ENCODE results near the gene PDYN.

Gene PDYN

DNA sequence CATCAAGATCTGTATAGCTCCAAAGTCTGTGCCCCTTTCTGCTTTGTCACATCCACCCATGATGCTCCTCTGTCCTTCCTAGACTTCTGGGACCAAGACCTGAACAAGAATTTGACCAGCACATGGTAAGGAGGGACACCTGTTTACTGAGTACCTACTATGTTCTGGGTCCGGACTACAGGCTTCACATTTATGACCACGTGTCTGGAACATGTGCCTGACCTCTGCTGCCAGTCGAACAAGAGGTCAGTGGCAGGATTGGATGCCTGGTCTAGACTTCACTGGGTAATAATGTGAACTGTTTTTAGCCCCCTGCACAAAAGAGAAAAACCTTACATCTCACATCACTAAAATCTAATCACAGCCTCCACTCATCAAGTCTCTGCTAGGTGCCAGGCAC, 7.3 kb upstream of the PDYN start:
- Mint-ChIP-seq H3K27me3 (peaks cover 45% of the 10 kb centered on the region), H3K4me1 (no peaks in the 10 kb centered on the region), H3K9me3 (no peaks in the 10 kb centered on the region), H3K4me3 (no peak overlapping the region), H3K27ac (no peak overlapping the region)
- no peak for ATAC-seq
- no peak for DNase-seq

DNA sequence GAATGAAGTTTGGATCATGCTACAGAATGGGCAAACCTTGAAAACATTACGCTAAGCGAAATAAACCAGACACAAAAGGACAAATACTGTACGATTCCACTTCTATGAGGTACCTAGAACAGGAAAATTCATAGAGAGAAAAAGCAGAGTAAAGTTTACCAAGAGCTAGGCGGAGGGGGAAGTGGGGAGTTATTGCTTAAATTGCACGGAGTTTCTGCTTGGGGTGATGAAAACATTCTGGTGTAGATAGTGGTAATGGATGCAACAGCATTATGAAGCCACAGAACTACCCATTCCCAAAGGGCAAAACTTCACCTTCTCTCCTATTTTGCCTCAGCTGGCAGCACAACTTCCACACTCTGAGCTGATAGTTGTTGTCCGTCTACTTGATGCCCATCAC, 6.4 kb upstream of the PDYN start:
- Mint-ChIP-seq H3K9me3 (no peaks in the 10 kb centered on the region), H3K27me3 (peaks cover 50% of the 10 kb centered on the region), H3K4me1 (no peaks in the 10 kb centered on the region), H3K4me3 (no peak overlapping the region), H3K27ac (no peak overlapping the region)
- DNase-seq (no peak), ATAC-seq (no peak)

DNA sequence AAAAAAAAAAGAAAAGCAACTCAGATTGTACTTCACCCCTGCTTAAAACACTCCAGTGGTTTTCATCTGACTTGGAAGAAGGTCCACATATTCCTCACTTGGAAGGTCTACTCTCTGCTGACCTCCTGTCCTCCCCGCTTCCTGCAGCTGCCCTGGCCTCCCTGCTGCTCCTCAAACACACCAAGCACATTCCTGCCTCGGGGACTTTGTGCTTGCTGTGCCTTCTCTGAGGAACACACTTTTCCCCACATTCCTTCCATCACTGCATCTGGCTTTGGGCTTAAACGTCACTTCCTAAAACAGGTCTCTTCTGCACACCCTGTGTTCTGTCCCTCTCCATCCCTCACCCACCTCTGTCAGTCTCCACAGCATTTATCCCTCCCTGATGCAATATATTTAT, 4.9 kb upstream of the PDYN start:
- H3K4me3 Mint-ChIP-seq: no peak overlapping the region
- no peak for DNase-seq
- H3K9me3 Mint-ChIP-seq: no peaks in the 10 kb centered on the region
- ATAC-seq: no peak
- no peak overlapping the region for H3K27ac Mint-ChIP-seq
- no peaks in the 10 kb centered on the region for H3K4me1 Mint-ChIP-seq
- peaks cover 61% of the 10 kb centered on the region for H3K27me3 Mint-ChIP-seq

GRCh38 chr20:1998193-1998520, 4.3 kb upstream of the PDYN start:
- Mint-ChIP-seq H3K9me3 (no peaks in the 10 kb centered on the region), H3K27ac (no peak overlapping the region), H3K27me3 (peaks cover 66% of the 10 kb centered on the region), H3K4me1 (no peaks in the 10 kb centered on the region), H3K4me3 (no peak overlapping the region)
- no peak for ATAC-seq
- no peak for DNase-seq

GRCh38 chr20:1997483-1998192, 3.8 kb upstream of the PDYN start:
- no peak for DNase-seq
- H3K9me3 Mint-ChIP-seq: no peaks in the 10 kb centered on the region
- H3K4me1 Mint-ChIP-seq: no peaks in the 10 kb centered on the region
- H3K4me3 Mint-ChIP-seq: no peak overlapping the region
- H3K27ac Mint-ChIP-seq: no peak overlapping the region
- ATAC-seq: no peak
- peaks cover 71% of the 10 kb centered on the region for H3K27me3 Mint-ChIP-seq

DNA sequence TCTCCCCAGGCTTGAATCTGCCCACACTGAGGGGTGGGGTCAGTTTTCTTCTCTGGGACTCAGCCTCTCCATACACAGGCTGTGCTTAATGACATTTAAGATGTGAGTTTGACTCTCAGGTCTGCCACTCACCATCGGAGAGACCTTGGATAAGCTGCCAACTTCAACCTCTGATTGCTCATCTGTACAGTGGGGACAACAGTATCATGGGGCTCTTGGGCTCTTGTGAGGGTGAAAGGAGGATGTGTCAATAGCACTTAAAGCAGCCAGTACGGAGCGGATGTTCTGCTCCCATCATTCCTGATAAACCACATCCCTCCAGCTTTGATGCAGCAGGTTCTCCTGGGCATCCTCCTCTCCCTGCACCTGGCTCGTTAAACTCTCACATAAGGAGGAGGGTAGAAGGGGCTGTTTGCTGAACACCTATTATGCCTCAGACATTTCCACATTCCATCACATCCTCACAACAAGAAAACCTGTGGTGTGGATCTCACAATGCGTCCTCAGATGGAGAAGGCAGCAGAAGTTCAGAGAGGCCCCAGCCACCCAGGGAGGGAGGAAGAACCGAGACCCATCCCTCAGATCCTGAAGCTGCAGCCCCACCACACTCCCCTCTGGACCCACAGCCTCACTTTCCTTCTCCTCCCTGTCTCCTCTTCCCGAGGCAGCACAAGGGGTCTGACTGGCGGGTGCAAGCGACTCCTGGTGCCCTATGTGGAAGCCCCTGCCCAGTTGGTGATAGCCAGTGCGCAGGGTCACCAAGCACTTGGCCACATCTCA, 1.9 kb upstream of the PDYN start:
- H3K9me3 Mint-ChIP-seq: no peaks in the 10 kb centered on the region
- no peak overlapping the region for H3K27ac Mint-ChIP-seq
- ATAC-seq: no peak

GRCh38 chr20:1994627-1995026, 769 bp upstream of the PDYN start:
- H3K4me1 Mint-ChIP-seq: no peaks in the 10 kb centered on the region
- no peak overlapping the region for H3K4me3 Mint-ChIP-seq
- no peaks in the 10 kb centered on the region for H3K9me3 Mint-ChIP-seq
- no peak overlapping the region for H3K27ac Mint-ChIP-seq
- ATAC-seq (no peak), DNase-seq (no peak)
- peaks cover 77% of the 10 kb centered on the region for H3K27me3 Mint-ChIP-seq

More for the DNA sequence above, 1.9 kb upstream of the PDYN start:
- Mint-ChIP-seq H3K27me3 (peaks cover 72% of the 10 kb centered on the region), H3K4me3 (no peak overlapping the region), H3K4me1 (no peaks in the 10 kb centered on the region)
- DNase-seq: no peak

DNA sequence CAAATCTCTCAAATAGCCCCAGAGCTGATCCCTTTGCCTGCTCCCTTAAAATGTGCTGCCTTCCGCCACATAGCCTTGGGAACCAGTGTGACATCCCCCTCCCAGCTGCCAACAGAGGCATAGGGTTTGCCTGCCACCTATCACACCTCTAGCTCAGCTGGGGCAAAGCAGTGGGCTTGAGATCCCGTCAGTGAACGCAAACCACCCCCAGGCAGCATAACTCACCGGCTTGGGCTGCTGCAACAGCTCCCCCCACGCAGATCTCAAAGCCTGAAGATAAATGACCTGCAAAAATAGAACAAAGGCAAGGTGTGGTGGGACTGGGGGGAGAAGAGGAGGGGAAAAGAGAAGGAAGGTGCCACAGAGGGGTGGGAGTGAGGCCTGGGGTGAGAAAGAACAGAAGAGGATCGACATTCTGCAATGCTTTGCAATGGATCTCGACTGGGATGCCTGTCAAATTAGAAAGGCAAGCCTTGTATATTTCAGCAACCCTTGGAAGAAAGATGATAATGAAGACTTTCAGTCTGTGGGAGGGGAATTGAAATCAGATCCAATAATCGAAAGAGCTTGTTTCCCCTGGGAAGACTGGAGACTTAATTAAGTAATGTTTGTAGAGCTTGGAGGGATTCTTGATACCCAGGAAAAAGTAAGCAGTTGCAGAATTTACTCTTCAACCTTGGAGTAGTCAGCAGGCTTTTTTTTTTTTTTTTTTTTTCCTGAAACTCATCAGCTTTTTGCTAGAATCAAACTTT, 1.3 kb downstream of the PDYN start:
- H3K4me3 Mint-ChIP-seq: no peak overlapping the region
- no peaks in the 10 kb centered on the region for H3K9me3 Mint-ChIP-seq
- ATAC-seq (no peak), DNase-seq (no peak)
- H3K4me1 Mint-ChIP-seq: no peaks in the 10 kb centered on the region
- H3K27me3 Mint-ChIP-seq: peaks cover 60% of the 10 kb centered on the region
- no peak overlapping the region for H3K27ac Mint-ChIP-seq

DNA sequence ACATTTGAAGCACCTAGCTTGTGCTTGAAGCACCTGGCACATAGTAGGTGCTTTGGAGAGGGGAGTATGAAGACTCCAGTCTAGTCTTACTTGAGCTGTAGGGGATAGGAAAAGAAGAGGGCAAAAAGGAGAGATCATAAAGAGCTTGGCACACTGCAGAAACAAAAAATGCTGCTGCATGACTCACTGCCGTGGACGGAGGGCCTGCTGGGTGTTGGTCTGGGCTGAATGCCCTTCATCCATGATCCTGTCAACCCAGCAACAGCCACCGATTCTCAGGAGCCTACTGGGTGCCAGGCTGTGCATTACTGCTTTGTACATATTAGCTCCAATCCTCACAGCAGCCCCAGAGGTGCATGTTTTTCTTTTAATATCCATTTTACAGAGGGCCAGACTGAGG, 6.0 kb downstream of the PDYN start:
- no peak for ATAC-seq
- no peak overlapping the region for H3K4me3 Mint-ChIP-seq
- H3K27ac Mint-ChIP-seq: no peak overlapping the region
- no peaks in the 10 kb centered on the region for H3K9me3 Mint-ChIP-seq
- peaks cover 49% of the 10 kb centered on the region for H3K27me3 Mint-ChIP-seq
- no peaks in the 10 kb centered on the region for H3K4me1 Mint-ChIP-seq
- no peak for DNase-seq

DNA sequence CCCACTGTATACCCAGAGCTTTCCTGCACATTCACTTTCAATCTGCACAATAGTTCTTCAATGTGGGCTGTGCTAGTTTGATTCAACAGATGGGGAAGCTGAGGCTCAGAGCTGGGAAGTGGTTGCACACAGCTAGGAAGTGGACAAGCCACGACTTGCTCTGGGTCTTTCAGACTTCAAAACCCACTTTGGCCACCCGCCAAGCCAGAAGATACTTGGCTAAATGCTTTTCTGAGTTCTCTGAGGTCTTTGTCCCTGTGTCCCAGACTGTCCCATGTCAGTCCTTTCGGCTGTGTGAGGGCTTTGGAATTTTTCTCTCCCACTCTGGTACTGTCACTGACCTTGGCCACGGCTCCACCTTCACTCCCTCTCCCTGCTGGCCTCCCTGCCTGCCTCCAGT, 10.6 kb downstream of the PDYN start:
- H3K27ac Mint-ChIP-seq: peak overlapping the region in 1 of 2 donors; percentile 20
- H3K9me3 Mint-ChIP-seq: no peaks in the 10 kb centered on the region
- peaks cover 44% of the 10 kb centered on the region for H3K27me3 Mint-ChIP-seq
- no peak for ATAC-seq
- no peak for DNase-seq
- H3K4me3 Mint-ChIP-seq: no peak overlapping the region
- H3K4me1 Mint-ChIP-seq: no peaks in the 10 kb centered on the region

- Mint-ChIP-seq H3K4me1 (no peaks in the 10 kb centered on the region), H3K27ac (peak overlapping the region in 1 of 2 donors; percentile 6), H3K9me3 (no peaks in the 10 kb centered on the region), H3K27me3 (peaks cover 44% of the 10 kb centered on the region), H3K4me3 (no peak overlapping the region)
- no peak for ATAC-seq
- no peak for DNase-seq
Observed at GRCh38 chr20:1982686-1983085, 11.2 kb downstream of the PDYN start.

DNA sequence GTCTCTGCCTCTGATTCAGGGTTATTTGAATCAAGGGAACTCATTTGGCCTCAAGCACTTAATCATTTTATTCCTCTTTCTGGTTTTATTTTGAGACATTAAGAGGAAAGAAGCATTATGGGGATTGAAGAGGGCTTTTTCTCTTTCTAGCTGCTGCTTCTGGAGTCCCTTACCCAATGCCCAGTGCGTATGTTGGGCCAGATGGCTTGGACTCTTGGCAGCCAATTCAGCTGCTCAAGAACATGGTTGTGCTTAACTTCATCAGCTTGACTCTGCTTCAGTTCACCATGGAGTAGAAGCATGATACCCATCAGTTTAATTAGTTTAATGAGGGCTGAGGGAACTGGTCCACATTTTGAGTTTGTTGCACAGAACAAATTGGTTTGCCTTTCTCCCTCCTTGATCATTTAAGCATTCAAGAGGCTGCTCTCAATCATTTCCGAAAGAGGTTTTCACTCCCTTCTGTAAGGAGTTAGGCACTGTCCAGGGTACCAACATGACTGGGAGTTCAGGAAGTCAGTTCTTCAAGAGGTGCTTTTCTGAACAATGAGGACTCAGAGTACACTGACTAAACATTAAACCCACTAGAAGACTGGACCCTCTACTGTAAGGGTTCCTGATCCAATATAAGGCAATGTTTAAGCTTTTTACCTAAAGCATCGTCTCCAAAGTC, 14.6 kb downstream of the PDYN start:
- Mint-ChIP-seq H3K27ac (no peak overlapping the region), H3K4me3 (no peak overlapping the region), H3K27me3 (peaks cover 34% of the 10 kb centered on the region), H3K9me3 (no peaks in the 10 kb centered on the region), H3K4me1 (no peaks in the 10 kb centered on the region)
- ATAC-seq (no peak), DNase-seq (no peak)

DNA sequence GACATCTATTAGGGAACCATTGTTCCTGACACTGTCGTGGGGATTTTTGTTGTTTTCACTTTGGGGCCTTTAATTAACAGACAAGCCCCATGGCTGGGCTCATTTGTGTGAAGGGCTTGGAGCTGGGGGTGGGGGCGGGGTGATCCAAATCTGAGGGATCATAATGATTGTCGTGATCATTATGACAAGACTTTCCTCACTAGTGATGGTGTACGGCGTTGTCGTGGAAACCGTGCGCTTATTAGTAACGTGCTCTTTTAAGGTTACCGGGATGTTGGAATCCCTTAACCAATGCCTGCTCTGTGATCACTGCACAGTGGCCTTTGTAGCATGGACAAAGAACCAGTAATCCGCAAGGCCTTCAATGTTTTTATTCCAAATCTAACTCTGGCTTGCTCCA, 18.6 kb downstream of the PDYN start:
- Mint-ChIP-seq H3K27me3 (peaks cover 15% of the 10 kb centered on the region), H3K9me3 (no peaks in the 10 kb centered on the region), H3K4me1 (no peaks in the 10 kb centered on the region), H3K27ac (no peak overlapping the region), H3K4me3 (no peak overlapping the region)
- DNase-seq (no peak), ATAC-seq (no peak)

DNA sequence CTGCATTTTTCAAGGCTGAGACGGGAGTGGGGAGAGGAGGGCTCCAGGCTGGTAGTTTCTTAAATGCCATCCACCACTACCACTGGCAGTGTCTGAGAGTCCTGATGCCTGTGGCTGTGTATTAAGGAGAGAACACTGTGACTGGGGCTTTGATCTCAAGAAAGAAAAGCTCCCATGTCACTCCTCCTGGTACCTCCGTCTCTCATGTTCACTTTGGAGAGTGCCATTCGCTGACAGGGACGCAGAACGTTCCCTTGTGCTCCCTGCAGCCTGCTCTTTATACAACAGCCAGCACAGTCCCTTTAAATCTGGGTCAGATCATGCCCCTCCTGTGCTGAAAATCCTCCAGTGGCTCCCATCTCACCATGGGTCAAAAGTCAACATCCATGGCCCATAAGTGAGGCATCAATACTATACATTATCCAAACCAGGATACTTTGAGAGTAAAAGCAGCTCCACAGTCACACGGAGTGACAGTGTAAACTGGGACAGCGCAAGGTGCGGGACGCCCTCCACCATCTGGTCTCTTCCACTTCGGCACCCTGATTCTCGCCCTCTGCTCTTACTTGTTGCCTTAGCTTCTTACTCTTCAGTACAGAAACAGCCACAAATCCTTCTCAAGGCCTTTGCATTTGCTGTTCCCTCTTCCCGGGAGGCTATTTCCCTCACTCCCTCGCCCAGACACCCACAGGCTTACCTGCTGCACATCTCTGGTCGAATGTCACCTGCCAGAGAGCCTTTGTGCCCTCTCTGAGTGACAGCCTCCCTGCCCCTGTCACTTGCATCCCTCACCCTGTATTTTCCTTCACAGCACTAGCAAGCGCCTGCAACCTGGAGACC, 20.0 kb downstream of the PDYN start:
- no peak for ATAC-seq

More for the DNA sequence above, 20.0 kb downstream of the PDYN start:
- H3K4me3 Mint-ChIP-seq: no peak overlapping the region
- H3K9me3 Mint-ChIP-seq: no peaks in the 10 kb centered on the region
- H3K4me1 Mint-ChIP-seq: no peaks in the 10 kb centered on the region
- DNase-seq: no peak
- peaks cover 7% of the 10 kb centered on the region for H3K27me3 Mint-ChIP-seq
- H3K27ac Mint-ChIP-seq: no peak overlapping the region
